Uterus (tissue), 4 donors: ENCODE measurements around the gene PLIN4. TPM values are rescaled to one million over a fixed set of nuclear protein-coding genes. Genes with fewer than 3 reads are reported as not detected.
A peak's percentile ranks its signal among the peaks of the same experiment; 100 is the strongest.

Experiments used
- DNase-seq, 2 donors: peaks; one replicate each; pipeline ENCODE4 v3.0.0-alpha.2; 2019 to 2020
- H3K27ac ChIP-seq, 2 donors: fragments of 200-600 bp; sonication (generic); 1 replicate in 1 of 2; 2 replicates in 1 of 2; pipeline ENCODE4 v1.5.1; 2016 to 2018
- H3K27me3 ChIP-seq, 2 donors: fragments of 200-600 bp; sonication (generic); one replicate each; pipeline ENCODE4 v1.5.1; 2018 to 2019; ENCODE audit warnings: control low read depth in 1 of 2
- H3K36me3 ChIP-seq, 2 donors: fragments of 200-600 bp; sonication (generic); one replicate each; pipeline ENCODE4 v1.5.1; 2019; ENCODE audit warnings: control low read depth in 1 of 2
- H3K4me1 ChIP-seq, 2 donors: fragments of 200-600 bp; sonication (generic); one replicate each; pipeline ENCODE4 v1.5.1; 2018 to 2019; ENCODE audit warnings: control low read depth in 1 of 2
- H3K4me3 ChIP-seq, 2 donors: fragments of 200-600 bp; sonication (generic); 1 replicate in 1 of 2; 2 replicates in 1 of 2; pipeline ENCODE4 v1.5.1; 2018 to 2019; ENCODE audit warnings: mild to moderate bottlenecking in 1 of 2
- H3K9me3 ChIP-seq, 2 donors: fragments of 200-600 bp; sonication (generic); one replicate each; pipeline ENCODE4 v1.5.1; 2019; ENCODE audit warnings: control low read depth in 1 of 2
- CTCF ChIP-seq, 4 experiments: fragments of 200-600 bp in 2 of 4; fragments of 450-650 bp in 2 of 4; sonication (generic) in 2 of 4; IDR thresholded peaks; one replicate each; pipeline ENCODE4 v1.5.1; 2016 to 2019; ENCODE audit warnings: antibody characterized with exemption in 4 of 4, mild to moderate bottlenecking in 2 of 4, moderate library complexity in 1 of 4
- POLR2A ChIP-seq, 2 donors: fragments of 450-650 bp; IDR thresholded peaks; one replicate each; pipeline ENCODE4 v1.6.1; 2016; ENCODE audit warnings: antibody characterized with exemption in 2 of 2, mild to moderate bottlenecking in 1 of 2, moderate library complexity in 1 of 2
- intact Hi-C: fragments of 100-400 bp; cut with DNase I; formaldehyde crosslinking; loops from one replicate; pipeline ENCODE4 v1.15.1; 2023; ENCODE audit warnings: low total_unique reads
- total RNA-seq, 4 donors: library from RNA; depleted of rRNA in 3 of 4; stranded (reverse); fragments of >200 nt in 3 of 4; gene quantifications; one replicate each; pipeline versions ENCODE4 v1.1.0 to v1.2.4, GENCODE V29; 2014 to 2023
- donor health status: DM: yes; HTN: yes; CAD: no.

PLIN4 gene
- total RNA-seq, 4 donors from 2014 or later = 7.9 to 78.3 (median 16.2) TPM

- no peak overlapping the region for H3K27ac ChIP-seq
- no peaks in the 10 kb centered on the region for H3K9me3 ChIP-seq
- H3K4me3 ChIP-seq = no peak overlapping the region
- H3K36me3 ChIP-seq = no peaks in the 10 kb centered on the region
- H3K4me1 ChIP-seq = no peaks in the 10 kb centered on the region
- no peak for TF ChIP-seq POLR2A (IDR thresholded peaks at IDR 0.05)
- TF ChIP-seq CTCF (IDR thresholded peaks at IDR 0.05) = no peak
- no peak for DNase-seq
- no peaks in the 10 kb centered on the region for H3K27me3 ChIP-seq
- intact Hi-C loops = no loop called here
These were observed 35.4 kb downstream of the PLIN4 start for GRCh38 chr19:4482721-4483364.

- Histone ChIP-seq H3K4me1 (peaks cover 0 to 9% of the 10 kb centered on the region in 2 donors), H3K4me3 (no peak overlapping the region), H3K9me3 (no peaks in the 10 kb centered on the region), H3K27ac (no peak overlapping the region), H3K36me3 (no peaks in the 10 kb centered on the region), H3K27me3 (no peaks in the 10 kb centered on the region)
- DNase-seq = no peak
- TF ChIP-seq POLR2A (IDR thresholded peaks at IDR 0.05) (no peak), CTCF (IDR thresholded peaks at IDR 0.05) (no peak)
- intact Hi-C loops = no loop called here
These were observed 41.1 kb downstream of the PLIN4 start for GRCh38 chr19:4477034-4477801.

- no peaks in the 10 kb centered on the region for H3K36me3 ChIP-seq
- TF ChIP-seq POLR2A (IDR thresholded peaks at IDR 0.05) (no peak), CTCF (IDR thresholded peaks at IDR 0.05) (no peak)
- H3K9me3 ChIP-seq = no peaks in the 10 kb centered on the region
- H3K4me1 ChIP-seq = peaks cover 0 to 9% of the 10 kb centered on the region in 2 donors
- H3K4me3 ChIP-seq = peak overlapping the region in 1 of 2 donors; percentile 68
- intact Hi-C loops = no loop called here
- DNase-seq = no peak
- H3K27me3 ChIP-seq = no peaks in the 10 kb centered on the region
- H3K27ac ChIP-seq = peak overlapping the region in 1 of 2 donors; percentile 22
These were observed 43.7 kb downstream of the PLIN4 start for GRCh38 chr19:4474514-4475022.

- Histone ChIP-seq H3K4me1 (peaks cover 0 to 9% of the 10 kb centered on the region in 2 donors), H3K36me3 (no peaks in the 10 kb centered on the region), H3K9me3 (no peaks in the 10 kb centered on the region), H3K27ac (peak overlapping the region in 1 of 2 donors; percentile 22), H3K27me3 (no peaks in the 10 kb centered on the region), H3K4me3 (peak overlapping the region in 1 of 2 donors; percentile 68)
- TF ChIP-seq CTCF (IDR thresholded peaks at IDR 0.05) (no peak), POLR2A (IDR thresholded peaks at IDR 0.05) (no peak)
- no peak for DNase-seq
- intact Hi-C loops = no loop called here
These were observed 44.3 kb downstream of the PLIN4 start for GRCh38 chr19:4473763-4474513.
